NCI-H2196 (cell line): ENCODE measurements around the gene TSR1.
A peak's percentile ranks its signal among the peaks of the same experiment; 100 is the strongest.
"Not testable (repeated sequence)": the region's sequence is repeated elsewhere in the genome, so short reads cannot be mapped to it uniquely, and the experiment has no call there.

Experiments used
- DNase-seq: peaks from one replicate; lab custom pipeline; 2025; ENCODE audit not compliant: unreplicated experiment; lab: John Stamatoyannopoulos, UW

TSR1 gene

GRCh38 chr17:2338315-2338657 lies 2.0 kb upstream of the TSR1 start:
- no peak for DNase-seq

DNA sequence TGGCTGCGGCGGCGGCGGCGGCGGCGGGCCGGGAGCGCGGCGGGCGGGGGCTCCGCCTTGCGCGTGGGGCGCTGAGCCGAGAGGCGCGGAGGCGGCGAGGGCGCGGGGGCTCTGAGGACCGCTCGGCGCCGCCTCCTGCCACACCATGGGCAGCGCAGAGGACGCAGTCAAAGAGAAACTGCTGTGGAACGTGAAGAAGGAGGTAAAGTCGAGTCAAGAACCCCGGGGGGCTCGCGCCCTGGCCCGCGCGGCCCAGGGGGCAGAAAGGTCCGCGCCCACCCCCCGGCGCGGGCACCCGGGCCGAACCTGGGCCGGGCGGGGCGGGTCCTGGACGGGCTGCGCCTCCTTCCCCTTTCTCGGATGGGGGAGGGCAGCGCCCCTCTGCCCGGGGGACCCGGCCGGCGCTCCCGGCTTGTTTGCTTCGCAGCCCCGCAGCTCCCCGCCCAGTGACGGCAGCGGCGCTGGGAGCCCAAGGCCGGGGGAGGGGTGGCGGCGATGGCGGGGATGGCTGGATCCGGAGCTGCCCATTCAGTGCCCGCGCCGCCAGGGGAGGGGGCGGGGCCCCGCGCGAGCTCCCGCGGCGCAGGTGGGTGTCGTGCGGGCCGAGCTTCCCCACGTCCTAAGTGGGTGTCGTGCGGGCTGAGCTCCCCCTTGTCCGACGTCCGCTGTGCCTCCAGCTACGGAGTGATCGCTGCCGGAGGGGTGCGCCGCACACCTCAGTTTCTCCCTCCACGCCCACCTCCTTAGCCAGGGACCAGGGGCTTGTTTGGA lies 1.5 kb upstream of the TSR1 start:
- peak; percentile 24 for DNase-seq

DNA sequence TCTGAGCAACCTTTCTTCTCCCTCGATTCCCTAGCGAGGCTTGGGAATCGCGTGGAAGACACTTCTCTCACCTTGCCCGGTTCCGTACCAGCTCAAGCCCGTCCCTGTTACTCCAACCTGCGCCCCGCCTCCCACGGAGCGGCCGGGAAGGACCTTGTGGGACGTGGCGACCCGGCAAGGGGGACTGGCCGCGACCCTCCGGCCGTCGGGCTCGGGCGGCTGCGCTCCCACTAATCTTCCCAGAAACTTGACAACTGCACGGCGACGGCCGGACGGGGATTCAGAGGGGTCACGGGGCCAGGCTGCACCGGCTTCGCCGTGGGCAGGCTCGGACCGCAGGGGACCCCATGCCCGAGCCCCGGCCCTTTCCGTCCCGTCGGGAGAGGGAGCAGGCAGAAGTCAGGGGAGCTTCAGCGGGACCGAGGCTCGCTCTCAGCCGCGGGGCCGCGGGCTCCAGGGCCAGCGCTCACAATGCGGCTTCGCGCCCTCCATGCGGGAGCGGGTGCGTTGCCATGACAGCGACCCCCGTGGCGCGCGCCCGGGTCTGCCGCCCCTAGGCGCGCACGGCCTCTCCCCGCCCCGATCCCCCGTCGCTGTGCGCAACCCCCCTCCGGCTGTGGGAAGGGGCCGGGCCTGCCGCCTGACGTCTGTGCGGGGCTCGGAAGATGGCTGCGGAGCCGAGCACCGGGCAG lies 741 bp upstream of the TSR1 start, which contains the start of gene SGSM2:
TSS of gene SGSM2 (plus strand) at position 650 of the 692 bp plus-strand sequence. CDS start 188 bp downstream, outside the sequence.
- DNase-seq = peak; percentile 21

DNA sequence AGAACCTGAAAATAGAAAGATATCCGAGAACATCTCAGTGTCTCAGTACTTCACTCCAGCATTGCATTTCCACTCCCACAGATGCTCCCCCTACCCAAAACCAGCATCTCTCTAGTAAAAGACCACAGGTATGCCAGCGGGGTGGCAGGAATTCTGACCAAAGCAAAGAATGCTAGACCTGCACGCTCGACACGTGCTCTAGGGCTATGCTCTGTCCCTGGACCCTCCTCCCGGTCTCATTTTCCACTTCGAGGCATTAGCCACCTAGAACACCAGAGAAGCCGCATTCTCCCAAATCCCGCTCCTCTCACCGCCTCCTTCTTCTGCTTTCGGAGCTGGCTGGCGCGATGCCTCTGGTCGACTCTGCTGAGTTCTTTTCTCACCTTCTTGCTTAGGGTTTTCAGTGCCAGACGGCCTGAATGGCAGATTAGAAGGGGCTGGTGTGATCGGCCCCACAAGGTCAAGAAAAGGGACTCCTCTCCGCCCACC lies 487 bp downstream of the TSR1 start:
- no peak for DNase-seq

GRCh38 chr17:2331303-2331702 lies 5.0 kb downstream of the TSR1 start:
- no peak for DNase-seq

DNA sequence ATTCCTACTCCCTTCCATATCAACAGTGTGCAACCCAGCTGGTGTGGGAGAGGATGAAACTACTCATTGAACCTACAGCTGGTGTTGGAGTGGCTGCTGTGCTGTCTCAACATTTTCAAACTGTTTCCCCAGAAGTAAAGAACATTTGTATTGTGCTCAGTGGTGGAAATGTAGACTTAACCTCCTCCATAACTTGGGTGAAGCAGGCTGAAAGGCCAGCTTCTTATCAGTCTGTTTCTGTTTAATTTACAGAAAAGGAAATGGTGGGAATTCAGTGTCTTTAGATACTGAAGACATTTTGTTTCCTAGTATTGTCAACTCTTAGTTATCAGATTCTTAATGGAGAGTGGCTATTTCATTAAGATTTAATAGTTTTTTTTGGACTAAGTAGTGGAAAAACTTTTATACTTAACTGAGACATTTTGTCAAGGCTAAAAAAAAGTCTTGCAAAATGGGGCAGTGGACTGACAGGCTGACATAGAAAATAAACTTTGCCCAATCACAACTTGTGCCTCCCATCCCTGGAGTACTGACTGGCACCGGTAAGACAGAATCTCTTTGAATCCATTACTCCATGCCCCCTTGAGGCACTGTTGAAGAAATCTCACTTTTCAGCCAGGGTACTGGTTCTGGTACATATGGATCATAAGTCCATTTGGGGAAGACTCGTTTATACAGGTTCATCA lies 12.5 kb downstream of the TSR1 start:
- no peak for DNase-seq

DNA sequence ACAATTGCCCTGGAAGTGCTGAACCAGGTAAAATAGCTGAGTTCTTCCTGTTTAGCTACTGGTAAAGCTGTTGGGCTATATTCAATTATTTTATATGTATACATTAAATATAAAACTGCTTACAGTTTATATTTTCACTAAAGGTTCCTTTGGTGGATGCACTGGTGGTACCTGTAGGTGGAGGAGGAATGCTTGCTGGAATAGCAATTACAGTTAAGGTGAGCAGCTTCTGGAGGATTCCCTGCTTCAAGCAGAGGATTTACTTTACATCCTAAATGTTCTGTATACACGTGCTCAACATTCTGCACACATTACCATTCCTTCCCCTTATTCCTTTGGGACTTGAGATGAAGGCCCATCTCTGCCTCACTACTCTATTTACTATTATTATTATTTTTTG lies 14.9 kb downstream of the TSR1 start:
- DNase-seq = no peak

- DNase-seq = no peak
Measured at GRCh38 chr17:2319051-2319450, 17.2 kb downstream of the TSR1 start.

DNA sequence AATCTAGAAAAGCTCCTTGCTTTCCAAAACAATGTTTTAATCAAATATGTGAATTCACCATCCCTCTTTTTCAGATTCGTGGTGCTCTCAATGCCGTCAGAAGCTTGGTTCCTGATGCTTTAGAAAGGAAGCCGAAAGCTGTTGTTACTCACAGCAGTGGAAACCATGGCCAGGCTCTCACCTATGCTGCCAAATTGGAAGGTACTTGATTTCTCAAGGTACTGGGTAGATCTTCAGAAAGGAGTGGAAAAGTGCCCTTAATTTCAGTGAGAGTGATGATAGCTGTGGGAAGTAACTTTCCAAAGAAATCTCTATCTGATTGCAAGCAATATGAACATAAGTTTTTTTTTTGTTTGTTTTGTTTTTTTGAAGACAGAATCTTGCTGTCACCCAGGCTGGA lies 18.5 kb downstream of the TSR1 start:
- DNase-seq = no peak

DNA sequence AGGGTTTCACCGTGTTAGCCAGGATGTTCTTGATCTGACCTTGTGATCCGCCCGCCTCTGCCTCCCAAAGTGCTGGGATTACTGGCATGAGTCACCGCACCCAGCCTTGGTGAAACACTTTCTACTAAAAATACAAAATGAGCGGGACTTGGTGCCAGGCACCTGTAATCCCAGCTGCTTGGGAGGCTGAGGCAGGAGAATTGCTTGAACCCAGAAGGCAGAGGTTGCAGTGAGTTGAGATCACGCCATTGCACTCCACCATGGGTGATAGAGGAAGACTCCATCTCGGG lies 19.4 kb downstream of the TSR1 start:
- DNase-seq = not testable (repeated sequence)

DNA sequence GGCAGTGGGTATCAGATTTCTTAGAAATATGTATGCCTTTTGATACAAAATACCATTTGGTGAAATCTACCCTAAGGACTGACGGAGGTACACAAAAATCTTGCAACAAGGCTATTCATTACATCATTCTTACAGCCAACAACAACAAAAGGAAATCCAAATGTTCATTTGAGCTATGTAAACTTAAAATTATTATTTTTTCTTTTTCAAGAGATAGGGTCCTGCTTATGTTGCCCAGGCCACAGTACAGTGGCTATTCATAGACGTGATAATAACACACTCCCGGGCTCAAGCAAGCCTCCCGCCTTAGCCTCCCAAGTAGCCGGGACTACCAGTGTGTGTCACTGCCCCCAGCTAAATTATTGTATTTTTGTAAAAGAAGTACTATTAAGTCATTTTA lies 23.5 kb downstream of the TSR1 start:
- DNase-seq = no peak

GRCh38 chr17:2309338-2310154 lies 26.7 kb downstream of the TSR1 start:
- DNase-seq = no peak

DNA sequence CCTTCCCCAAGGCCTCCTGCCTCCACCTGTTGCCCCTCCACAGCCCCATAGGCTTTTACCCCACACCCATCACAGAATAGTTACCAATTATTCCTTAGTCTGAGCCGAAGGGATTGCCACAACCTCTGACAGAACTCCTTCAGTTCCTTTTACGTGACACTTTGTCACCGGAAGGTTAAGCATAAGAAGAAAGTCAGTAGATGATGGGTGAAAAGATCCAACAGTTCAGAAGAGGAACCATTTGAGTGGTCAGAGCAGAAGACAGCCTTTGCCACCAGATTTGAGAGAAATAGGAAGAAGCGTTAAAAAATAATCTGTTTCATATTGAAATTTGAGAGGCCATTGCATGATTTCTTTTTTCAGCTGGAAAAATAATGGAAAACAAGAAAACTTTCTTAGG lies 31.3 kb downstream of the TSR1 start:
- no peak for DNase-seq

GRCh38 chr17:2303204-2304188 lies 32.8 kb downstream of the TSR1 start, which contains the start of the genes SMG6 and SRR:
Gene SMG6, minus strand, starts transcription at chr17:2303785. Its CDS starts 65 bp downstream, at chr17:2303720.
Gene SRR, plus strand, starts transcription at chr17:2303950. Its CDS starts 11,611 bp downstream, at chr17:2315561.
- DNase-seq = peak; percentile 76

DNA sequence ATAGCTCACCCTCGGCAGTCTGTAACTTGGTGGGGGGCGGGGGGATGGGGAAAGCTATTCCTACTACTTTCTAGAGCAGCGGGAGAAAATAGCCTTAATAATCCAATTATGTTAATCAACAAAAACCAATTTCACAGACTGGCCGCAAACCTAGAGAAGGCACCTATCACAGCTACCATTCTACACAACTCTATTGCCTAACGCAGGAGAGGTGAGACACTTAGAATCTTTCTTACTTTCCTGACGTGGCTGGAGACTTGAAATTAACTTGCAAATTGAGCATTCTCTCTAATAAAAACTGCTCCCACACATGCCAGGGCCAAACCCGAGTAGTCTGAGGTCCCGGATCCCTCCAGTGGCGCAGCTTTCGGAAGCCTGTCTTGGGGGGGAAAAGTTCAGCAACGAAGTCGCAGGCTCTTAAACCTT lies 33.5 kb downstream of the TSR1 start:
- DNase-seq = no peak

- DNase-seq = no peak
Measured at GRCh38 chr17:2299756-2300155, 36.5 kb downstream of the TSR1 start.

GRCh38 chr17:2299136-2299535 lies 37.1 kb downstream of the TSR1 start:
- no peak for DNase-seq

DNA sequence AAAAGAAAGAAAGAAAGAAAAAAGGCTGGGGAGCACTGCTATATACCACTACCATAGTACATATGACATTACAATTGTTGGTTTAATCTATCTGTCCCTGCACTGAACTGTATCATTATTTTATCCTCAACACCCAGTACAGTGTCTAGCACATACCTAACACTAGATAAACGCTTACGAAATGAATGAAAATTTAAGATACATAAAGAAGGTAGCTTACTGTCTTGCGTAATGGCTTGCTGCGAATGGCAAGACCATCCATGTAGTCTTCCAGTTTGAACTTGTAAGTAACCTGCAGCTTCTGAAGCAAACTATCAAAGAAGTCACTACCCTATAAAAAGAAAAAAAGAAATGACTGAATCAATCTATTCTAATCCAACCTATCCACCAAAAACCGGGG lies 39.2 kb downstream of the TSR1 start:
- no peak for DNase-seq

GRCh38 chr17:2295575-2295974 lies 40.7 kb downstream of the TSR1 start:
- DNase-seq = no peak

GRCh38 chr17:2292100-2292499 lies 44.2 kb downstream of the TSR1 start:
- DNase-seq = no peak
